HG03025 (cell line): ENCODE measurements around the gene GTF2H4.
"Not testable (repeated sequence)": the region's sequence is repeated elsewhere in the genome, so short reads cannot be mapped to it uniquely, and the experiment has no call there.

Source experiments
- ATAC-seq: cut with Tn5 transposase; IDR thresholded peaks from one replicate; pipeline ENCODE4 v1.9.1; 2021; ENCODE audit warnings: mild to moderate bottlenecking, moderate library complexity; ENCODE audit not compliant: unreplicated experiment, low FRiP score

GTF2H4 gene

GRCh38 chr6:30907758-30908591 is at the start of gene GTF2H4:
Gene GTF2H4, plus strand, starts transcription at chr6:30908207.
- peak; percentile 91 for ATAC-seq

- not testable (repeated sequence) for ATAC-seq
These were observed 48.3 kb upstream of the GTF2H4 start for GRCh38 chr6:30859726-30860125.

GRCh38 chr6:30861257-30862048 is 46.6 kb upstream of the GTF2H4 start:
- no peak for ATAC-seq

- no peak for ATAC-seq
These were observed 45.7 kb upstream of the GTF2H4 start for GRCh38 chr6:30862156-30862875.

GRCh38 chr6:30864325-30864724 is 43.7 kb upstream of the GTF2H4 start:
- no peak for ATAC-seq

GRCh38 chr6:30869241-30869749 is 38.7 kb upstream of the GTF2H4 start:
- not testable (repeated sequence) for ATAC-seq

GRCh38 chr6:30870546-30870945 is 37.5 kb upstream of the GTF2H4 start:
- ATAC-seq: no peak

GRCh38 chr6:30871592-30872183 is 36.3 kb upstream of the GTF2H4 start:
- ATAC-seq: no peak

GRCh38 chr6:30873137-30873640 is 34.8 kb upstream of the GTF2H4 start:
- ATAC-seq: no peak

- not testable (repeated sequence) for ATAC-seq
These were observed 34.2 kb upstream of the GTF2H4 start for GRCh38 chr6:30873795-30874194.

GRCh38 chr6:30875244-30876038 is 32.6 kb upstream of the GTF2H4 start:
- no peak for ATAC-seq

GRCh38 chr6:30876039-30876730 is 31.8 kb upstream of the GTF2H4 start:
- ATAC-seq: no peak

- ATAC-seq: no peak
These were observed 30.4 kb upstream of the GTF2H4 start for GRCh38 chr6:30877419-30878262.

GRCh38 chr6:30879684-30880427 is 28.2 kb upstream of the GTF2H4 start:
- no peak for ATAC-seq

- no peak for ATAC-seq
These were observed 27.2 kb upstream of the GTF2H4 start for GRCh38 chr6:30880698-30881252.

- ATAC-seq: no peak
These were observed 26.4 kb upstream of the GTF2H4 start for GRCh38 chr6:30881392-30882203.
